HEK293 (cell line): Measurements from ENCODE around the gene HEPHL1.
A peak's percentile ranks its signal among the peaks of the same experiment; 100 is the strongest.

Experiments used
- CTCF ChIA-PET: fragments of 350-600 bp; formaldehyde crosslinking; extraction: SDS; loops from one replicate; lab custom pipeline; 2021; ENCODE audit warnings: antibody characterized with exemption; lab: Yijun Ruan, JAX
- POLR2A ChIA-PET: fragments of 300-600 bp; formaldehyde crosslinking; extraction: SDS; loops from one replicate; lab custom pipeline; 2020; ENCODE audit warnings: antibody characterized with exemption, inconsistent platforms; lab: Yijun Ruan, JAX
- H3K27ac ChIP-seq: fragments of 200-500 bp; sonication (Bioruptor generic); 2 replicates; pipeline ENCODE4 v1.5.1; 2014; ENCODE audit warnings: low read depth, low read length, control low read depth, inconsistent platforms; ENCODE audit errors: extremely low read depth
- H3K36me3 ChIP-seq, 2 experiments: fragments of 200-500 bp in 1 of 2; sonication (Bioruptor generic) in 1 of 2; 1 replicate in 1 of 2; 2 replicates in 1 of 2; pipeline ENCODE4 v1.5.1; 2014 to 2017; ENCODE audit warnings: inconsistent platforms in 2 of 2, low read length in 2 of 2; ENCODE audit not compliant: control insufficient read depth in 2 of 2, insufficient read depth in 1 of 2
- H3K4me1 ChIP-seq: fragments of 200-500 bp; sonication (Bioruptor generic); 2 replicates; pipeline ENCODE4 v1.5.1; 2014; ENCODE audit warnings: mild to moderate bottlenecking, low read length, inconsistent platforms; ENCODE audit not compliant: control insufficient read depth, insufficient read depth
- H3K4me3 ChIP-seq: 2 replicates; pipeline ENCODE4 v1.5.1; 2011; ENCODE audit warnings: low read depth, mild to moderate bottlenecking, control low read depth, low read length, moderate library complexity
- H3K9me3 ChIP-seq: fragments of 200-500 bp; sonication (Bioruptor generic); 2 replicates; pipeline ENCODE4 v1.5.1; 2014; ENCODE audit warnings: low read depth, low read length, inconsistent platforms; ENCODE audit not compliant: control insufficient read depth, insufficient read depth
- CTCF ChIP-seq: fragments of 450-650 bp; formaldehyde crosslinking; IDR thresholded peaks from 2 replicates; pipeline ENCODE4 v1.5.1; 2016; ENCODE audit warnings: missing biosample characterization, missing genetic modification characterization
- FEZF1 ChIP-seq: fragments of 450-650 bp; formaldehyde crosslinking; IDR thresholded peaks from 2 replicates; pipeline ENCODE4 v1.5.1; 2016; ENCODE audit warnings: missing biosample characterization, missing genetic modification characterization
- HIC1 ChIP-seq: fragments of 450-650 bp; formaldehyde crosslinking; IDR thresholded peaks from 2 replicates; pipeline ENCODE4 v1.5.1; 2016; ENCODE audit warnings: missing biosample characterization, missing genetic modification characterization
- IKZF3 ChIP-seq: fragments of 450-650 bp; IDR thresholded peaks from 2 replicates; pipeline ENCODE4 v1.5.0; 2018; ENCODE audit warnings: missing biosample characterization, mild to moderate bottlenecking, missing genetic modification characterization, moderate library complexity
- KLF10 ChIP-seq: fragments of 450-650 bp; IDR thresholded peaks from 2 replicates; pipeline ENCODE4 v1.5.1; 2018; ENCODE audit warnings: missing biosample characterization, mild to moderate bottlenecking, missing genetic modification characterization
- SCRT2 ChIP-seq: fragments of 450-650 bp; formaldehyde crosslinking; IDR thresholded peaks from 2 replicates; pipeline ENCODE4 v1.5.1; 2016; ENCODE audit warnings: missing biosample characterization, missing genetic modification characterization
- SP7 ChIP-seq: fragments of 450-650 bp; formaldehyde crosslinking; IDR thresholded peaks from 2 replicates; pipeline ENCODE4 v1.5.1; 2016; ENCODE audit warnings: missing biosample characterization, missing genetic modification characterization
- ZBTB20 ChIP-seq: fragments of 450-650 bp; formaldehyde crosslinking; IDR thresholded peaks from 2 replicates; pipeline ENCODE4 v1.5.1; 2016; ENCODE audit warnings: missing biosample characterization, missing genetic modification characterization
- ZBTB48 ChIP-seq: fragments of 450-650 bp; formaldehyde crosslinking; IDR thresholded peaks from 2 replicates; pipeline ENCODE4 v1.5.1; 2016; ENCODE audit warnings: missing biosample characterization, missing genetic modification characterization
- ZBTB6 ChIP-seq: fragments of 450-650 bp; formaldehyde crosslinking; IDR thresholded peaks from 2 replicates; pipeline ENCODE4 v1.5.1; 2017; ENCODE audit warnings: missing biosample characterization, missing genetic modification characterization
- ZFP41 ChIP-seq: fragments of 450-650 bp; formaldehyde crosslinking; IDR thresholded peaks from 2 replicates; pipeline ENCODE4 v1.5.1; 2016; ENCODE audit warnings: missing biosample characterization, missing genetic modification characterization, borderline replicate concordance
- ZNF133 ChIP-seq: fragments of 450-650 bp; formaldehyde crosslinking; IDR thresholded peaks from 2 replicates; pipeline ENCODE4 v1.5.1; 2016; ENCODE audit warnings: missing biosample characterization, missing genetic modification characterization
- ZNF174 ChIP-seq: fragments of 450-650 bp; formaldehyde crosslinking; IDR thresholded peaks from 2 replicates; pipeline ENCODE4 v1.5.0; 2017; ENCODE audit warnings: missing biosample characterization, mild to moderate bottlenecking, missing genetic modification characterization
- ZNF354C ChIP-seq: fragments of 450-650 bp; formaldehyde crosslinking; IDR thresholded peaks from 2 replicates; pipeline ENCODE4 v1.5.1; 2016; ENCODE audit warnings: missing biosample characterization, missing genetic modification characterization, low read depth, borderline replicate concordance
- ZNF37A ChIP-seq: fragments of 450-650 bp; IDR thresholded peaks from 2 replicates; pipeline ENCODE4 v1.5.1; 2018; ENCODE audit warnings: missing biosample characterization, missing genetic modification characterization
- ZNF530 ChIP-seq: fragments of 450-650 bp; formaldehyde crosslinking; IDR thresholded peaks from 2 replicates; pipeline ENCODE4 v1.5.1; 2016; ENCODE audit warnings: low read depth, missing biosample characterization, missing genetic modification characterization
- ZNF548 ChIP-seq: fragments of 450-650 bp; formaldehyde crosslinking; IDR thresholded peaks from 2 replicates; pipeline ENCODE4 v1.5.1; 2016; ENCODE audit warnings: missing biosample characterization, missing genetic modification characterization
- ZNF561 ChIP-seq: fragments of 450-650 bp; IDR thresholded peaks from 2 replicates; pipeline ENCODE4 v1.5.1; 2018; ENCODE audit warnings: missing biosample characterization, missing genetic modification characterization, borderline replicate concordance
- ZNF596 ChIP-seq: fragments of 450-650 bp; IDR thresholded peaks from 2 replicates; pipeline ENCODE4 v1.5.0; 2018; ENCODE audit warnings: missing biosample characterization, mild to moderate bottlenecking, missing genetic modification characterization, moderate library complexity
- ZNF600 ChIP-seq: fragments of 450-650 bp; formaldehyde crosslinking; IDR thresholded peaks from 2 replicates; pipeline ENCODE4 v1.5.1; 2016; ENCODE audit warnings: missing biosample characterization, missing genetic modification characterization
- ZNF621 ChIP-seq: fragments of 450-650 bp; formaldehyde crosslinking; IDR thresholded peaks from 2 replicates; pipeline ENCODE4 v1.5.1; 2017; ENCODE audit warnings: missing biosample characterization, missing genetic modification characterization
- ZNF701 ChIP-seq: fragments of 450-650 bp; formaldehyde crosslinking; IDR thresholded peaks from 2 replicates; pipeline ENCODE4 v1.5.1; 2016; ENCODE audit warnings: missing biosample characterization, missing genetic modification characterization
- ZNF768 ChIP-seq: fragments of 450-650 bp; formaldehyde crosslinking; IDR thresholded peaks from 2 replicates; pipeline ENCODE4 v1.5.1; 2018; ENCODE audit warnings: missing biosample characterization, mild to moderate bottlenecking, missing genetic modification characterization
- ZNF843 ChIP-seq: fragments of 450-650 bp; formaldehyde crosslinking; IDR thresholded peaks from 2 replicates; pipeline ENCODE4 v1.5.1; 2016; ENCODE audit warnings: missing biosample characterization, missing genetic modification characterization
- ZXDB ChIP-seq: fragments of 450-650 bp; formaldehyde crosslinking; IDR thresholded peaks from 2 replicates; pipeline ENCODE4 v1.5.1; 2016; ENCODE audit warnings: missing biosample characterization, missing genetic modification characterization

HEPHL1 gene

GRCh38 chr11:94134651-94135512 lies 113.7 kb downstream of the HEPHL1 start:
- no peaks in the 10 kb centered on the region for H3K36me3 ChIP-seq
- H3K4me1 ChIP-seq = peaks cover 8% of the 10 kb centered on the region
- no peaks in the 10 kb centered on the region for H3K9me3 ChIP-seq
- no peak overlapping the region for H3K4me3 ChIP-seq
- ChIA-PET CTCF (interaction anchor here (1.1 kb wide), 1 partner anchor 41 kb away, joined by 4 read pairs; no protein-coding TSS in a partner anchor), POLR2A (interaction anchor here (0.7 to 1.7 kb wide), 4 partner anchors 9 to 253 kb away, joined by 3 to 7 read pairs (median 3); no protein-coding TSS in a partner anchor)
- no peak overlapping the region for H3K27ac ChIP-seq
- TF ChIP-seq ZBTB48 (tag by site-specific recombination) = peak; percentile 67
- TF ChIP-seq ZBTB20 (tag by site-specific recombination) = no peak
- TF ChIP-seq FEZF1 = 0 out of 2 replicates have a peak, but pooled peaks have one; percentile 20
- no peak for TF ChIP-seq ZNF600
- TF ChIP-seq ZNF843 = no peak
- no peak for TF ChIP-seq SP7 (tag by site-specific recombination)
- TF ChIP-seq CTCF (tag by site-specific recombination) = no peak

GRCh38 chr11:94139416-94139815 lies 118.3 kb downstream of the HEPHL1 start:
- Histone ChIP-seq H3K4me3 (no peak overlapping the region), H3K4me1 (peaks cover 3% of the 10 kb centered on the region; the same call in 1 of the 2 replicates), H3K9me3 (no peaks in the 10 kb centered on the region), H3K36me3 (no peaks in the 10 kb centered on the region), H3K27ac (no peak overlapping the region)
- TF ChIP-seq ZNF561 (tag by site-specific recombination) (no peak), ZNF530 (no peak)
- ChIA-PET CTCF (interaction anchor here (0.5 to 1.0 kb wide), 2 partner anchors 10 to 16 kb away, joined by 5 read pairs; no protein-coding TSS in a partner anchor), POLR2A (interaction anchor here (1.0 kb wide), 1 partner anchor 11 kb away, joined by 5 read pairs; the partner anchor contains the start of gene PANX1)

GRCh38 chr11:94140154-94140655 lies 119.1 kb downstream of the HEPHL1 start:
- CTCF ChIA-PET = interaction anchor here (1.0 kb wide), 1 partner anchor 10 kb away, joined by 5 read pairs; no protein-coding TSS in a partner anchor
- H3K4me1 ChIP-seq = peaks cover 3% of the 10 kb centered on the region; the same call in 1 of the 2 replicates
- POLR2A ChIA-PET = interaction anchor here (1.0 kb wide), 1 partner anchor 11 kb away, joined by 5 read pairs; the partner anchor contains the start of gene PANX1
- TF ChIP-seq ZNF596 (tag by site-specific recombination) = no peak
- TF ChIP-seq ZNF37A (tag by site-specific recombination) = no peak
- TF ChIP-seq ZXDB (tag by site-specific recombination) = no peak
- TF ChIP-seq ZNF561 (tag by site-specific recombination) = no peak
- TF ChIP-seq ZNF354C = no peak
- TF ChIP-seq IKZF3 = no peak
- TF ChIP-seq SCRT2 (tag by site-specific recombination) = no peak
- TF ChIP-seq ZNF548 = no peak
- TF ChIP-seq ZNF768 = no peak
- no peak for TF ChIP-seq ZNF174
- no peak for TF ChIP-seq ZNF621 (tag by site-specific recombination)
- no peak for TF ChIP-seq HIC1
- no peak for TF ChIP-seq ZBTB6 (tag by site-specific recombination)
- no peak for TF ChIP-seq ZNF133 (tag by site-specific recombination)
- TF ChIP-seq ZFP41 (tag by site-specific recombination) = no peak
- no peak for TF ChIP-seq ZNF701 (tag by site-specific recombination)
- no peak for TF ChIP-seq KLF10 (tag by site-specific recombination)

More at GRCh38 chr11:94140154-94140655, 119.1 kb downstream of the HEPHL1 start:
- H3K4me3 ChIP-seq = no peak overlapping the region
- H3K27ac ChIP-seq = no peak overlapping the region
- H3K36me3 ChIP-seq = no peaks in the 10 kb centered on the region
- no peaks in the 10 kb centered on the region for H3K9me3 ChIP-seq
